HCT116 (cell line): ENCODE measurements around the gene PRKAG1.

Source experiments
- CEBPB ChIP-seq: IDR thresholded peaks from 2 replicates; pipeline ENCODE4 v1.6.1; 2012; ENCODE audit warnings: low read depth
- EZH2 ChIP-seq: fragments of 200-600 bp; sonication (generic); IDR thresholded peaks from 2 replicates; pipeline ENCODE4 v1.6.1; 2017; ENCODE audit warnings: antibody characterized with exemption, mixed run types
- EZH2phosphoT487 ChIP-seq: fragments of 200-600 bp; IDR thresholded peaks from 2 replicates; pipeline ENCODE4 v1.6.1; 2018; ENCODE audit warnings: antibody characterized with exemption, borderline replicate concordance
- POLR2A ChIP-seq: IDR thresholded peaks from 2 replicates; pipeline ENCODE4 v1.7.0; 2011; ENCODE audit warnings: borderline replicate concordance; ENCODE audit not compliant: insufficient read depth, insufficient read length; ENCODE audit errors: extremely low read depth
- POLR2AphosphoS5 ChIP-seq: IDR thresholded peaks from 2 replicates; pipeline ENCODE4 v1.6.1; 2011; ENCODE audit warnings: mild to moderate bottlenecking, low read depth, low read length, moderate library complexity
- RAD21 ChIP-seq: IDR thresholded peaks from 2 replicates; pipeline ENCODE4 v1.6.1; 2012; ENCODE audit warnings: low read depth, mild to moderate bottlenecking
- SP1 ChIP-seq: IDR thresholded peaks from 2 replicates; pipeline ENCODE4 v1.6.1; 2012; ENCODE audit warnings: low read depth
- ZFX ChIP-seq: fragments of 450-650 bp; IDR thresholded peaks from 2 replicates; pipeline ENCODE4 v1.6.1; 2017
- TF ChIP-seq, protein P1 (sequence below), 3 experiments: fragments of 200-600 bp in 1 of 3; sonication (generic) in 1 of 3; IDR thresholded peaks in 2 of 3; conservative IDR thresholded peaks in 1 of 3; 2 replicates each; pipeline ENCODE4 v1.5.1; 2012 to 2017; ENCODE audit warnings: low read depth in 2 of 3, low read length in 2 of 3, antibody characterized with exemption in 1 of 3, borderline replicate concordance in 1 of 3, control low read depth in 1 of 3, mild to moderate bottlenecking in 1 of 3, mixed read lengths in 1 of 3, mixed run types in 1 of 3, moderate library complexity in 1 of 3; ENCODE audit not compliant: insufficient read depth in 1 of 3
- TF ChIP-seq, protein P2 (sequence below): IDR thresholded peaks from 2 replicates; pipeline ENCODE4 v1.6.1; 2012; ENCODE audit warnings: low read depth
- TF ChIP-seq, protein P3 (sequence below): IDR thresholded peaks from 2 replicates; pipeline ENCODE4 v1.6.1; 2012
- TF ChIP-seq, protein P4 (sequence below): IDR thresholded peaks from 2 replicates; pipeline ENCODE4 v1.6.1; 2011; ENCODE audit warnings: mild to moderate bottlenecking, low read length, moderate library complexity; ENCODE audit not compliant: insufficient replicate concordance; ENCODE audit errors: extremely low read depth
- TF ChIP-seq, protein P5 (sequence below): IDR thresholded peaks from 2 replicates; pipeline ENCODE4 v1.6.1; 2012

DNA sequence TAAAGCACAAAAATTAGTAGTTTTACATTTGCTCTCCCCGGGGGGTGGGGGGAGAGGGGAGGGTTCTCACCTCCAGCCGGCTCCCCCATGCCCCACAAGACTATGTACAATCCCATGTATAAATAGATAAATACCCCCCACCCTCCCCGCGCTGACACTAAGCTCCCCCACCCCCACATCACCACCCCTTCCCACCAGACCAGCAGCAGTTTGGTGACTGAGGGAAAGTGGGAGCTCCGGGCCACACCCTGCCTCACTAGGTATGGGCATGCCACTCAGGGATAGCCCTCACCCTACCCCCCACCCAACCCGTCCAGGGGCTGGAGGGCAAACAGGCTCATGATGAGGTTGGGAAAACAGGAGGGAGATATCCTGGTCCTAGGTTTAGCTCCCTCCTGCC lies 1.9 kb upstream of the PRKAG1 start:
- TF ChIP-seq, protein P1, sequence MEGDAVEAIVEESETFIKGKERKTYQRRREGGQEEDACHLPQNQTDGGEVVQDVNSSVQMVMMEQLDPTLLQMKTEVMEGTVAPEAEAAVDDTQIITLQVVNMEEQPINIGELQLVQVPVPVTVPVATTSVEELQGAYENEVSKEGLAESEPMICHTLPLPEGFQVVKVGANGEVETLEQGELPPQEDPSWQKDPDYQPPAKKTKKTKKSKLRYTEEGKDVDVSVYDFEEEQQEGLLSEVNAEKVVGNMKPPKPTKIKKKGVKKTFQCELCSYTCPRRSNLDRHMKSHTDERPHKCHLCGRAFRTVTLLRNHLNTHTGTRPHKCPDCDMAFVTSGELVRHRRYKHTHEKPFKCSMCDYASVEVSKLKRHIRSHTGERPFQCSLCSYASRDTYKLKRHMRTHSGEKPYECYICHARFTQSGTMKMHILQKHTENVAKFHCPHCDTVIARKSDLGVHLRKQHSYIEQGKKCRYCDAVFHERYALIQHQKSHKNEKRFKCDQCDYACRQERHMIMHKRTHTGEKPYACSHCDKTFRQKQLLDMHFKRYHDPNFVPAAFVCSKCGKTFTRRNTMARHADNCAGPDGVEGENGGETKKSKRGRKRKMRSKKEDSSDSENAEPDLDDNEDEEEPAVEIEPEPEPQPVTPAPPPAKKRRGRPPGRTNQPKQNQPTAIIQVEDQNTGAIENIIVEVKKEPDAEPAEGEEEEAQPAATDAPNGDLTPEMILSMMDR (IDR thresholded peaks at IDR 0.05 in 2 of 3, conservative IDR thresholded peaks at IDR 0.05 in 1 of 3; ENCODE audit: borderline replicate concordance in 1 of 3, insufficient read depth in 1 of 3, low read depth in 2 of 3, low read length in 2 of 3), result no peak
- TF ChIP-seq, protein P2, sequence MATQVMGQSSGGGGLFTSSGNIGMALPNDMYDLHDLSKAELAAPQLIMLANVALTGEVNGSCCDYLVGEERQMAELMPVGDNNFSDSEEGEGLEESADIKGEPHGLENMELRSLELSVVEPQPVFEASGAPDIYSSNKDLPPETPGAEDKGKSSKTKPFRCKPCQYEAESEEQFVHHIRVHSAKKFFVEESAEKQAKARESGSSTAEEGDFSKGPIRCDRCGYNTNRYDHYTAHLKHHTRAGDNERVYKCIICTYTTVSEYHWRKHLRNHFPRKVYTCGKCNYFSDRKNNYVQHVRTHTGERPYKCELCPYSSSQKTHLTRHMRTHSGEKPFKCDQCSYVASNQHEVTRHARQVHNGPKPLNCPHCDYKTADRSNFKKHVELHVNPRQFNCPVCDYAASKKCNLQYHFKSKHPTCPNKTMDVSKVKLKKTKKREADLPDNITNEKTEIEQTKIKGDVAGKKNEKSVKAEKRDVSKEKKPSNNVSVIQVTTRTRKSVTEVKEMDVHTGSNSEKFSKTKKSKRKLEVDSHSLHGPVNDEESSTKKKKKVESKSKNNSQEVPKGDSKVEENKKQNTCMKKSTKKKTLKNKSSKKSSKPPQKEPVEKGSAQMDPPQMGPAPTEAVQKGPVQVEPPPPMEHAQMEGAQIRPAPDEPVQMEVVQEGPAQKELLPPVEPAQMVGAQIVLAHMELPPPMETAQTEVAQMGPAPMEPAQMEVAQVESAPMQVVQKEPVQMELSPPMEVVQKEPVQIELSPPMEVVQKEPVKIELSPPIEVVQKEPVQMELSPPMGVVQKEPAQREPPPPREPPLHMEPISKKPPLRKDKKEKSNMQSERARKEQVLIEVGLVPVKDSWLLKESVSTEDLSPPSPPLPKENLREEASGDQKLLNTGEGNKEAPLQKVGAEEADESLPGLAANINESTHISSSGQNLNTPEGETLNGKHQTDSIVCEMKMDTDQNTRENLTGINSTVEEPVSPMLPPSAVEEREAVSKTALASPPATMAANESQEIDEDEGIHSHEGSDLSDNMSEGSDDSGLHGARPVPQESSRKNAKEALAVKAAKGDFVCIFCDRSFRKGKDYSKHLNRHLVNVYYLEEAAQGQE, result no peak
- TF ChIP-seq, protein P3, sequence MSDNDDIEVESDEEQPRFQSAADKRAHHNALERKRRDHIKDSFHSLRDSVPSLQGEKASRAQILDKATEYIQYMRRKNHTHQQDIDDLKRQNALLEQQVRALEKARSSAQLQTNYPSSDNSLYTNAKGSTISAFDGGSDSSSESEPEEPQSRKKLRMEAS, result no peak
- no peak for TF ChIP-seq POLR2AphosphoS5
- TF ChIP-seq EZH2phosphoT487, result no peak
- TF ChIP-seq, protein P4, sequence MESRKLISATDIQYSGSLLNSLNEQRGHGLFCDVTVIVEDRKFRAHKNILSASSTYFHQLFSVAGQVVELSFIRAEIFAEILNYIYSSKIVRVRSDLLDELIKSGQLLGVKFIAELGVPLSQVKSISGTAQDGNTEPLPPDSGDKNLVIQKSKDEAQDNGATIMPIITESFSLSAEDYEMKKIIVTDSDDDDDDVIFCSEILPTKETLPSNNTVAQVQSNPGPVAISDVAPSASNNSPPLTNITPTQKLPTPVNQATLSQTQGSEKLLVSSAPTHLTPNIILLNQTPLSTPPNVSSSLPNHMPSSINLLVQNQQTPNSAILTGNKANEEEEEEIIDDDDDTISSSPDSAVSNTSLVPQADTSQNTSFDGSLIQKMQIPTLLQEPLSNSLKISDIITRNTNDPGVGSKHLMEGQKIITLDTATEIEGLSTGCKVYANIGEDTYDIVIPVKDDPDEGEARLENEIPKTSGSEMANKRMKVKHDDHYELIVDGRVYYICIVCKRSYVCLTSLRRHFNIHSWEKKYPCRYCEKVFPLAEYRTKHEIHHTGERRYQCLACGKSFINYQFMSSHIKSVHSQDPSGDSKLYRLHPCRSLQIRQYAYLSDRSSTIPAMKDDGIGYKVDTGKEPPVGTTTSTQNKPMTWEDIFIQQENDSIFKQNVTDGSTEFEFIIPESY, result no peak
- no peak for TF ChIP-seq CEBPB
- no peak for TF ChIP-seq EZH2
- no peak for TF ChIP-seq ZFX
- TF ChIP-seq RAD21, result no peak
- no peak for TF ChIP-seq POLR2A
- TF ChIP-seq SP1, result no peak
- TF ChIP-seq, protein P5, sequence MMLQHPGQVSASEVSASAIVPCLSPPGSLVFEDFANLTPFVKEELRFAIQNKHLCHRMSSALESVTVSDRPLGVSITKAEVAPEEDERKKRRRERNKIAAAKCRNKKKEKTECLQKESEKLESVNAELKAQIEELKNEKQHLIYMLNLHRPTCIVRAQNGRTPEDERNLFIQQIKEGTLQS, result no peak
